NCI-H526 (cell line): ENCODE measurements around the gene CELSR1.

Source experiments
- DNase-seq, 2 experiments: peaks; one replicate each; lab custom pipeline; 2025; lab: John Stamatoyannopoulos, UW

The CELSR1 gene

GRCh38 chr22:46395145-46395544, 142.3 kb downstream of the CELSR1 start:
- DNase-seq, result no peak

- no peak for DNase-seq
These were observed 142.8 kb downstream of the CELSR1 start for GRCh38 chr22:46394622-46395021.

GRCh38 chr22:46393873-46394272, 143.5 kb downstream of the CELSR1 start:
- no peak for DNase-seq

GRCh38 chr22:46392137-46392844, 145.1 kb downstream of the CELSR1 start:
- no peak for DNase-seq

- DNase-seq, result no peak
These were observed 145.8 kb downstream of the CELSR1 start for GRCh38 chr22:46391486-46392136.

- DNase-seq, result peak; percentile 54 to 72
These were observed 146.6 kb downstream of the CELSR1 start for GRCh38 chr22:46390652-46391301.

- DNase-seq, result no peak
These were observed 147.2 kb downstream of the CELSR1 start for GRCh38 chr22:46390105-46390651.

- no peak for DNase-seq
These were observed 148.3 kb downstream of the CELSR1 start for GRCh38 chr22:46389081-46389480.

- DNase-seq, result no peak
These were observed 148.8 kb downstream of the CELSR1 start for GRCh38 chr22:46388647-46389046.

- no peak for DNase-seq
These were observed 149.7 kb downstream of the CELSR1 start for GRCh38 chr22:46387748-46388147.

- no peak for DNase-seq
These were observed 151.1 kb downstream of the CELSR1 start for GRCh38 chr22:46386312-46386711.

GRCh38 chr22:46382524-46382923, 154.9 kb downstream of the CELSR1 start:
- DNase-seq, result no peak

GRCh38 chr22:46381731-46382130, 155.7 kb downstream of the CELSR1 start:
- no peak for DNase-seq

- no peak for DNase-seq
These were observed 156.3 kb downstream of the CELSR1 start for GRCh38 chr22:46381142-46381541.

GRCh38 chr22:46380581-46380980, 156.8 kb downstream of the CELSR1 start:
- no peak for DNase-seq

GRCh38 chr22:46380069-46380468, 157.4 kb downstream of the CELSR1 start:
- DNase-seq, result no peak

GRCh38 chr22:46379066-46379930, 158.1 kb downstream of the CELSR1 start:
- no peak for DNase-seq

- DNase-seq, result no peak
These were observed 158.9 kb downstream of the CELSR1 start for GRCh38 chr22:46378426-46379065.

GRCh38 chr22:46377525-46378425, 159.6 kb downstream of the CELSR1 start:
- DNase-seq, result no peak

GRCh38 chr22:46376908-46377524, 160.4 kb downstream of the CELSR1 start:
- no peak for DNase-seq
